ENCODE data around the gene CLTCL1. TPM values are rescaled to one million over a fixed set of nuclear protein-coding genes. Genes with fewer than 3 reads are reported as not detected.
A peak's percentile ranks its signal among the peaks of the same experiment; 100 is the strongest.

CLTCL1 gene
- polyA plus RNA-seq, 1 donor (not counting 4 experiments of a cell fraction or from before 2014, with no cell fraction given): 12.4 TPM

DNA sequence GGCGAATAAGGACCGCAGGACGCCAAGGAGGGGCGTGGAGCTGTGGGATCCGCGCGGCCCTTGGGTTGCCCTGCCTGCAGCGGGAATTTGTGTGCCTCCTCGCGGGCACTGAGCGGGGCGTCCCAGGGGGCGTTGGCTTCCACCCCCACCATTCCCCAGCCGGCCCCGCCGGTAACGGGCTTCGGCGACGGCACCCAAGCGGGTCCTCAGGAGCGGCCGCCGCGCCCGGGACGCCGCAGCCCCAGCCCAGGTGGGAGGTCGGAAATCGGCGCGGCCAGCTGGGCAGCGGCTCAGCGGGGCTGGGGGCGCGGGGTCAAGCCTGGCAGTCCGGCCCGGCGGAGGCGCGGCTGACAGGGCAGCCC, 320 bp downstream of the CLTCL1 start:
- dilution Hi-C loops (cut with MboI; ENCODE audit: extremely low pct_ligation_motif_present, low sequenced_read_pairs): no loop called here
- no peaks in the 10 kb centered on the region for H3K9me3 ChIP-seq (ENCODE audit: control insufficient read depth, low read depth, low read length)
- H3K4me3 ChIP-seq (ENCODE audit: control insufficient read depth in 2 of 3, extremely low read depth in 1 of 3, insufficient read depth in 2 of 3, low read depth in 1 of 3, low read length in 3 of 3): peak overlapping the region; percentile 51 to 82 (median 80)
- no peaks in the 10 kb centered on the region for H3K36me3 ChIP-seq (ENCODE audit: control insufficient read depth in 2 of 2, extremely low read depth in 1 of 2, insufficient read depth in 2 of 2, low read length in 2 of 2)
- TF ChIP-seq, protein P1, sequence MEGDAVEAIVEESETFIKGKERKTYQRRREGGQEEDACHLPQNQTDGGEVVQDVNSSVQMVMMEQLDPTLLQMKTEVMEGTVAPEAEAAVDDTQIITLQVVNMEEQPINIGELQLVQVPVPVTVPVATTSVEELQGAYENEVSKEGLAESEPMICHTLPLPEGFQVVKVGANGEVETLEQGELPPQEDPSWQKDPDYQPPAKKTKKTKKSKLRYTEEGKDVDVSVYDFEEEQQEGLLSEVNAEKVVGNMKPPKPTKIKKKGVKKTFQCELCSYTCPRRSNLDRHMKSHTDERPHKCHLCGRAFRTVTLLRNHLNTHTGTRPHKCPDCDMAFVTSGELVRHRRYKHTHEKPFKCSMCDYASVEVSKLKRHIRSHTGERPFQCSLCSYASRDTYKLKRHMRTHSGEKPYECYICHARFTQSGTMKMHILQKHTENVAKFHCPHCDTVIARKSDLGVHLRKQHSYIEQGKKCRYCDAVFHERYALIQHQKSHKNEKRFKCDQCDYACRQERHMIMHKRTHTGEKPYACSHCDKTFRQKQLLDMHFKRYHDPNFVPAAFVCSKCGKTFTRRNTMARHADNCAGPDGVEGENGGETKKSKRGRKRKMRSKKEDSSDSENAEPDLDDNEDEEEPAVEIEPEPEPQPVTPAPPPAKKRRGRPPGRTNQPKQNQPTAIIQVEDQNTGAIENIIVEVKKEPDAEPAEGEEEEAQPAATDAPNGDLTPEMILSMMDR (optimal IDR thresholded peaks at IDR 0.05 in 1 of 3, IDR thresholded peaks at IDR 0.05 in 1 of 3, conservative IDR thresholded peaks at IDR 0.05 in 1 of 3; ENCODE audit: extremely low read depth in 1 of 3, insufficient read depth in 2 of 3, low read length in 3 of 3): no peak
- TF ChIP-seq EZH2 (IDR thresholded peaks at IDR 0.05; ENCODE audit: low read length): no peak
- H3K27me3 ChIP-seq (ENCODE audit: control insufficient read depth, extremely low read depth, insufficient read depth, low read length): no peaks in the 10 kb centered on the region
- no peaks in the 10 kb centered on the region for H4K20me1 ChIP-seq (ENCODE audit: control insufficient read depth, extremely low read depth, insufficient read depth, low read length)
- H3K27ac ChIP-seq (ENCODE audit: control insufficient read depth, insufficient read depth, low read length): peak overlapping the region; percentile 18
- FAIRE-seq: no peak
- DNase-seq (ENCODE audit: low read depth, low spot score): no peak
- H3K9me1 ChIP-seq (ENCODE audit: control insufficient read depth, extremely low read depth, insufficient read depth, low read length): no peaks in the 10 kb centered on the region
- peaks cover 47% of the 10 kb centered on the region for H3K4me1 ChIP-seq (ENCODE audit: control insufficient read depth, extremely low read depth, insufficient read depth, low read length)
- peak overlapping the region; percentile 72 for H3K9ac ChIP-seq (ENCODE audit: control insufficient read depth, extremely low read depth, insufficient read depth, low read length)
- peak overlapping the region; percentile 99 for H3K4me2 ChIP-seq (ENCODE audit: control insufficient read depth, extremely low read depth, insufficient read depth, low read depth, low read length)
- H3K79me2 ChIP-seq (ENCODE audit: control insufficient read depth, insufficient read depth, low read length): no peaks in the 10 kb centered on the region
- peak overlapping the region; percentile 65 for H2AFZ ChIP-seq (ENCODE audit: control insufficient read depth, low read length)

DNA sequence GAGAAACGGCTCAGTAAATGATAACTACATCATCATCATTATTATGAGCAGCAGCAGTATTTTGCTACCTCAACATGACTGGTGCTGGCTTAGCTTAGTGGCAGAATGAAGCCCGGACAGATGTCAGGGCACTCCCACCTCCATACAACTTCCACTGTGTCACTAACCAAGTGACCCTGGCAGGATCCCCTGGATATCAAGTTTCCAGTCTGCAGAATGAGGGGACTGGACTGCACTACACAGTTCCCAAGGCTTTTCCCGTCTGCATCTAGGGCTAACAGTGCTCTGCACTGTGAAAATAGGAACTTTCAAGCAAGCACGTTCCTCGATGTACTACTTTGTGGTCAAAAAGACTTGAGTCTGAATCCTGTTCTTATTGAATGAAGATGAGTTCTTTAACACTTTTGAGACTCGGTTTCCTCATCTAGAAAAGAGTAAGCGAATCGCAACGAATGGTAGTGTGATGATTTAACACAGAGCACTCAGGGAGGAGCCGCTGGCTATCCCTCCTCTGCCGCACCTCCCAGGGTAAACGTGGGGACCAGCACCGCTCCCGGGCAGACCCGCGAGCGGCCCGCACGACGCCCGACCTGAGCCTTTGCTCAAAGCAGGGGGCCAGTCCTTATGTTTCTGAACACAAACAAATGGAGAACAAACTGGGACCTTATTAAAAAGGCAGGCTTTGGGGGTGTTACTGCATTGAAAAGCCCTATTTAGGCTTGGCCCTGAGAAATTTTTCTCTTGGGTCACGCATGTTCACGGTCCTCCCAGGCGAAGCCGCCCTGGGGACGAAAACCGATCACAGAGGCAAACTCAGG, 910 bp downstream of the CLTCL1 start:
- peak overlapping the region; percentile 7 for H3K27ac ChIP-seq (ENCODE audit: control insufficient read depth, insufficient read depth, low read length)
- H3K4me3 ChIP-seq (ENCODE audit: control insufficient read depth in 2 of 3, extremely low read depth in 1 of 3, insufficient read depth in 2 of 3, low read depth in 1 of 3, low read length in 3 of 3): peak overlapping the region; percentile 51 to 82 (median 80)
- no peaks in the 10 kb centered on the region for H3K36me3 ChIP-seq (ENCODE audit: control insufficient read depth in 2 of 2, extremely low read depth in 1 of 2, insufficient read depth in 2 of 2, low read length in 2 of 2)
- no peaks in the 10 kb centered on the region for H3K27me3 ChIP-seq (ENCODE audit: control insufficient read depth, extremely low read depth, insufficient read depth, low read length)
- peaks cover 47% of the 10 kb centered on the region for H3K4me1 ChIP-seq (ENCODE audit: control insufficient read depth, extremely low read depth, insufficient read depth, low read length)
- no peak for DNase-seq (ENCODE audit: low read depth, low spot score)
- H2AFZ ChIP-seq (ENCODE audit: control insufficient read depth, low read length): peak overlapping the region; percentile 65
- H3K79me2 ChIP-seq (ENCODE audit: control insufficient read depth, insufficient read depth, low read length): no peaks in the 10 kb centered on the region
- FAIRE-seq: no peak
- no peaks in the 10 kb centered on the region for H4K20me1 ChIP-seq (ENCODE audit: control insufficient read depth, extremely low read depth, insufficient read depth, low read length)
- H3K4me2 ChIP-seq (ENCODE audit: control insufficient read depth, extremely low read depth, insufficient read depth, low read depth, low read length): peak overlapping the region; percentile 99
- dilution Hi-C loops (cut with MboI; ENCODE audit: extremely low pct_ligation_motif_present, low sequenced_read_pairs): no loop called here
- H3K9ac ChIP-seq (ENCODE audit: control insufficient read depth, extremely low read depth, insufficient read depth, low read length): peak overlapping the region; percentile 72
- H3K9me1 ChIP-seq (ENCODE audit: control insufficient read depth, extremely low read depth, insufficient read depth, low read length): no peaks in the 10 kb centered on the region
- no peak for TF ChIP-seq EZH2 (IDR thresholded peaks at IDR 0.05; ENCODE audit: low read length)
- TF ChIP-seq, protein P1 (optimal IDR thresholded peaks at IDR 0.05 in 1 of 3, IDR thresholded peaks at IDR 0.05 in 1 of 3, conservative IDR thresholded peaks at IDR 0.05 in 1 of 3; ENCODE audit: extremely low read depth in 1 of 3, insufficient read depth in 2 of 3, low read length in 3 of 3): no peak
- no peaks in the 10 kb centered on the region for H3K9me3 ChIP-seq (ENCODE audit: control insufficient read depth, low read depth, low read length)
